ENCODE results near the gene BORCS6. TPM values are rescaled to one million over a fixed set of nuclear protein-coding genes. Genes with fewer than 3 reads are reported as not detected.
A peak's percentile ranks its signal among the peaks of the same experiment; 100 is the strongest.

BORCS6 gene
- total and polyA plus RNA-seq, 9 of the 15 experiments (the other 6 are each of a cell fraction or from before 2014, with no cell fraction given) = 0.01 to 7.4 (median 2.3) TPM

- TF ChIP-seq ZNF384 (IDR thresholded peaks at IDR 0.05; ENCODE audit: low read depth, low read length) = no peak
- TF ChIP-seq NR2C1 (IDR thresholded peaks at IDR 0.05) = no peak
- no peak for TF ChIP-seq NR2C1 (tag; IDR thresholded peaks at IDR 0.05)
- TF ChIP-seq ZNF232 (CRISPR knock-in tag; IDR thresholded peaks at IDR 0.05) = no peak
- TF ChIP-seq FOXJ2 (tag; IDR thresholded peaks at IDR 0.05) = 0 out of 2 replicates have a peak, but pooled peaks have one; percentile 0
- TF ChIP-seq ZNF512 (tag; IDR thresholded peaks at IDR 0.05) = no peak
- no peak for TF ChIP-seq PHB (CRISPR knock-in tag; IDR thresholded peaks at IDR 0.05)
- no peak for TF ChIP-seq THAP7 (CRISPR knock-in tag; IDR thresholded peaks at IDR 0.05)
- peak; percentile 31 to 85; a peak in 1 of 4 replicates for TF ChIP-seq TBL1XR1 (IDR thresholded peaks at IDR 0.05; ENCODE audit: low read length in 2 of 2)
- peak; percentile 98 for TF ChIP-seq TBP (optimal IDR thresholded peaks at IDR 0.05; ENCODE audit: low read depth, low read length)
- no peak for TF ChIP-seq ZNF224 (CRISPR knock-in tag; IDR thresholded peaks at IDR 0.05)
- TF ChIP-seq POU5F1 (IDR thresholded peaks at IDR 0.05; ENCODE audit: borderline replicate concordance, low read depth, low read length, partially characterized antibody) = no peak
- TF ChIP-seq ZNF76 (CRISPR knock-in tag; IDR thresholded peaks at IDR 0.05; ENCODE audit: borderline replicate concordance) = no peak
- no peak for TF ChIP-seq MTA2 (IDR thresholded peaks at IDR 0.05; ENCODE audit: low read depth)
- no peak for TF ChIP-seq BACH1 (tag; IDR thresholded peaks at IDR 0.05)
- TF ChIP-seq FOXK2 (conservative IDR thresholded peaks at IDR 0.05 in 1 of 2, IDR thresholded peaks at IDR 0.05 in 1 of 2; ENCODE audit: low read depth in 2 of 2) = peak; percentile 31 to 59
- no peak for TF ChIP-seq HBP1 (CRISPR knock-in tag; IDR thresholded peaks at IDR 0.05)
- TF ChIP-seq TCF3 (CRISPR knock-in tag; IDR thresholded peaks at IDR 0.05) = 0 out of 2 replicates have a peak, but pooled peaks have one; percentile 37
- TF ChIP-seq CBX1 (IDR thresholded peaks at IDR 0.05; ENCODE audit: low read depth) = peak; percentile 17; the same call in 1 of the 2 replicates
- no peak for TF ChIP-seq PTTG1 (tag; IDR thresholded peaks at IDR 0.05; ENCODE audit: low read depth)
- no peak for TF ChIP-seq ZNF408 (CRISPR knock-in tag; IDR thresholded peaks at IDR 0.05; ENCODE audit: low read depth)
- TF ChIP-seq CREM (IDR thresholded peaks at IDR 0.05; ENCODE audit: low read depth) = peak; percentile 27; the same call in 1 of the 2 replicates
- no peak for TF ChIP-seq ZNF57 (CRISPR knock-in tag; IDR thresholded peaks at IDR 0.05)
- no peak for TF ChIP-seq KLF10 (CRISPR knock-in tag; IDR thresholded peaks at IDR 0.05)
- peak; percentile 26; the same call in 1 of the 2 replicates for TF ChIP-seq STAT5A (IDR thresholded peaks at IDR 0.05; ENCODE audit: borderline replicate concordance, low read length)
- TF ChIP-seq NR4A1 (CRISPR knock-in tag; IDR thresholded peaks at IDR 0.05) = no peak
- no peak for TF ChIP-seq NR4A1 (tag; IDR thresholded peaks at IDR 0.05)
Observed at GRCh38 chr17:8187517-8188262, 2.3 kb downstream of the BORCS6 start (continued).
